Testis (tissue), 2 donors: ENCODE results near the gene MYRFL.

Experiments
- CTCF ChIP-seq, 3 experiments: fragments of 450-650 bp in 2 of 3; fragments of 200-600 bp in 1 of 3; sonication (generic) in 1 of 3; IDR thresholded peaks; one replicate each; pipeline ENCODE4 v1.5.1; 2016 to 2019; ENCODE audit warnings: antibody characterized with exemption in 3 of 3, mild to moderate bottlenecking in 2 of 3, moderate library complexity in 1 of 3
- POLR2A ChIP-seq: fragments of 450-650 bp; IDR thresholded peaks from one replicate; pipeline ENCODE4 v1.6.1; 2017; ENCODE audit warnings: antibody characterized with exemption, mild to moderate bottlenecking, moderate library complexity

GRCh38 chr12:69998922-69999321 is 173.9 kb downstream of the MYRFL start:
- TF ChIP-seq CTCF (IDR thresholded peaks at IDR 0.05) = no peak
- no peak for TF ChIP-seq POLR2A
